PFSK-1 (cell line): ENCODE results near the gene CAMSAP1.

Experiments used
- POLR2AphosphoS5 ChIP-seq: IDR thresholded peaks from 2 replicates; pipeline ENCODE4 v1.6.1; 2012; ENCODE audit warnings: low read depth, mild to moderate bottlenecking, control low read depth, low read length, moderate library complexity
- REST ChIP-seq, 2 experiments: IDR thresholded peaks; 2 replicates each; pipeline versions ENCODE4 v1.6.1 to v1.8.0; 2011 to 2012; ENCODE audit warnings: low read depth in 2 of 2, low read length in 2 of 2, control low read depth in 1 of 2, inconsistent platforms in 1 of 2, mild to moderate bottlenecking in 1 of 2, moderate library complexity in 1 of 2; ENCODE audit not compliant: insufficient read depth in 1 of 2

GRCh38 chr9:135920256-135920930 is 13.0 kb upstream of the CAMSAP1 start:
- no peak for TF ChIP-seq POLR2AphosphoS5
- TF ChIP-seq REST (IDR thresholded peaks at IDR 0.05; ENCODE audit: insufficient read depth in 1 of 2, low read depth in 2 of 2, low read length in 2 of 2) = no peak
